Prostate gland (tissue), 2 donors: Measurements from ENCODE around the gene IFNGR1. TPM values are rescaled to one million over a fixed set of nuclear protein-coding genes. Genes with fewer than 3 reads are reported as not detected.

Source experiments
- DNase-seq: peaks from one replicate; pipeline ENCODE4 v3.0.0-alpha.2; 2019; ENCODE audit warnings: low spot score
- H3K27ac ChIP-seq, 2 donors: fragments of 200-600 bp; sonication (generic); 2 replicates each; pipeline ENCODE4 v1.5.1; 2017 to 2019
- H3K27me3 ChIP-seq: fragments of 200-600 bp; sonication (generic); replicated peaks from 2 replicates; pipeline ENCODE4 v1.5.1; 2019; ENCODE audit not compliant: insufficient read depth
- H3K36me3 ChIP-seq, 2 donors: fragments of 200-600 bp; sonication (generic); 1 replicate in 1 of 2; 2 replicates in 1 of 2; pipeline versions ENCODE4 v1.5.1 to v1.8.1; 2017 to 2019
- H3K4me1 ChIP-seq: fragments of 200-600 bp; sonication (generic); replicated peaks from 2 replicates; pipeline ENCODE4 v1.5.1; 2019
- H3K4me3 ChIP-seq, 2 donors: fragments of 200-600 bp; sonication (generic); 2 replicates each; pipeline ENCODE4 v1.5.1; 2017 to 2019
- H3K9me3 ChIP-seq: fragments of 200-600 bp; sonication (generic); 2 replicates; pipeline ENCODE4 v1.5.1; 2017
- POLR2A ChIP-seq: fragments of 450-650 bp; IDR thresholded peaks from one replicate; pipeline ENCODE4 v1.6.1; 2016; ENCODE audit warnings: antibody characterized with exemption, mild to moderate bottlenecking
- POLR2AphosphoS5 ChIP-seq: sonication (generic); formaldehyde crosslinking; IDR thresholded peaks from one replicate; pipeline ENCODE4 v1.6.1; 2017; ENCODE audit warnings: antibody characterized with exemption
- WGBS: methylation state at CpG from one replicate; pipeline ENCODE4 v1.1.5; 2018; 5-methylcytosine and 5-hydroxymethylcytosine counted together
- intact Hi-C: fragments of 100-400 bp; cut with DNase I; formaldehyde crosslinking; loops from one replicate; pipeline ENCODE4 v1.14.2; 2022
- total RNA-seq, 2 donors: library from RNA; depleted of rRNA; stranded (reverse); fragments of >200 nt; gene quantifications; one replicate each; pipeline ENCODE4 v1.1.0, GENCODE V29; 2016
- TF ChIP-seq, protein P1 (sequence below), 4 experiments: fragments of 200-600 bp in 2 of 4; fragments of 450-650 bp in 2 of 4; sonication (generic) in 2 of 4; IDR thresholded peaks; 1 replicate in 3 of 4; 2 replicates in 1 of 4; pipeline ENCODE4 v1.5.1; 2016 to 2019; ENCODE audit warnings: antibody characterized with exemption in 4 of 4, mild to moderate bottlenecking in 2 of 4, moderate library complexity in 2 of 4

IFNGR1 gene
- total RNA-seq, 2 donors from 2014 or later = 65.3 to 93.7 TPM

DNA sequence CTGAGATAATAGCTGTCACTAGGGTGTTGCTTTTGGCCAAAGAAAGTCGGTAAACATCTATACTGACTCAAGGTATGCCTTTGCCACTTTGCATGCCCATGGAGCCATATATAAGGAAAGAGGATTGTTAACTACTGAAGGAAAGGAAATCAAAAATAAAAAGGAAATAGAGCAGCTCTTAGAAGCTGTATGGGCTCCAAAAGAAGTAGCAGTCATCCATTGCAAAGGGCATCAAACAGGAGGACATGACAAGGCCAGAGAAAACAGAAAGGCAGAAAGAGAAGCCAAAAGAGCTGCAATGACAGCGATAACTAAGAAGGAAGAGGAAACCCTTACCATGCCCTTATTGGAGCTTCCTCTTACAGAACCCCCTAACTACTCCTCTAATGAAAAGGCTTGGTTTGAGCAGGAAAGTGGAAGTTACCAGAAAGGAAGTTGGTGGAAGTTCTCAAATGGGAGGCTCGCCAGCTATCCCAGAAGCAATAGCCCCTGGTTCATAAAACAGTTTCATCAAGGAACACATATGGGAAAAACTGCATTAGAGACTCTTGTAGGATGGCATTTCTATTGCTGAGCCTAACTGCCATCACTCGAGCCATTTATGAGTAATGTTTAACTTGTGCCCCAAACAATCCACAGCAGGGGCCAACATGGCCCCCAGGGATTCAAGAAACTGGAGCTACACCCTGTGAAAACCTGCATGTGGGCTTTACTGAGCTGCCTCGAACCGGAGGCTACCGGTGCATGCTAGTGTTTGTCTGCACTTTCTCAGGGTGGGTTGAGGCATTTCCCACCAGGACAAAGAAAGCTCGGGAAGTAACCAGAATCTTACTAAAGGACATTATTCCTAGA, 52.7 kb downstream of the IFNGR1 start:
- Histone ChIP-seq H3K4me3 (no peak overlapping the region), H3K27me3 (no peaks in the 10 kb centered on the region), H3K36me3 (no peaks in the 10 kb centered on the region), H3K27ac (no peak overlapping the region), H3K4me1 (no peaks in the 10 kb centered on the region), H3K9me3 (no peaks in the 10 kb centered on the region)
- intact Hi-C loops = no loop called here
- DNase-seq = no peak
- TF ChIP-seq POLR2A (no peak), POLR2AphosphoS5 (no peak)
- TF ChIP-seq, protein P1, sequence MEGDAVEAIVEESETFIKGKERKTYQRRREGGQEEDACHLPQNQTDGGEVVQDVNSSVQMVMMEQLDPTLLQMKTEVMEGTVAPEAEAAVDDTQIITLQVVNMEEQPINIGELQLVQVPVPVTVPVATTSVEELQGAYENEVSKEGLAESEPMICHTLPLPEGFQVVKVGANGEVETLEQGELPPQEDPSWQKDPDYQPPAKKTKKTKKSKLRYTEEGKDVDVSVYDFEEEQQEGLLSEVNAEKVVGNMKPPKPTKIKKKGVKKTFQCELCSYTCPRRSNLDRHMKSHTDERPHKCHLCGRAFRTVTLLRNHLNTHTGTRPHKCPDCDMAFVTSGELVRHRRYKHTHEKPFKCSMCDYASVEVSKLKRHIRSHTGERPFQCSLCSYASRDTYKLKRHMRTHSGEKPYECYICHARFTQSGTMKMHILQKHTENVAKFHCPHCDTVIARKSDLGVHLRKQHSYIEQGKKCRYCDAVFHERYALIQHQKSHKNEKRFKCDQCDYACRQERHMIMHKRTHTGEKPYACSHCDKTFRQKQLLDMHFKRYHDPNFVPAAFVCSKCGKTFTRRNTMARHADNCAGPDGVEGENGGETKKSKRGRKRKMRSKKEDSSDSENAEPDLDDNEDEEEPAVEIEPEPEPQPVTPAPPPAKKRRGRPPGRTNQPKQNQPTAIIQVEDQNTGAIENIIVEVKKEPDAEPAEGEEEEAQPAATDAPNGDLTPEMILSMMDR (IDR thresholded peaks at IDR 0.05) = no peak
- 90% methylated on average over 8 of the region's 8 CpGs for WGBS

DNA sequence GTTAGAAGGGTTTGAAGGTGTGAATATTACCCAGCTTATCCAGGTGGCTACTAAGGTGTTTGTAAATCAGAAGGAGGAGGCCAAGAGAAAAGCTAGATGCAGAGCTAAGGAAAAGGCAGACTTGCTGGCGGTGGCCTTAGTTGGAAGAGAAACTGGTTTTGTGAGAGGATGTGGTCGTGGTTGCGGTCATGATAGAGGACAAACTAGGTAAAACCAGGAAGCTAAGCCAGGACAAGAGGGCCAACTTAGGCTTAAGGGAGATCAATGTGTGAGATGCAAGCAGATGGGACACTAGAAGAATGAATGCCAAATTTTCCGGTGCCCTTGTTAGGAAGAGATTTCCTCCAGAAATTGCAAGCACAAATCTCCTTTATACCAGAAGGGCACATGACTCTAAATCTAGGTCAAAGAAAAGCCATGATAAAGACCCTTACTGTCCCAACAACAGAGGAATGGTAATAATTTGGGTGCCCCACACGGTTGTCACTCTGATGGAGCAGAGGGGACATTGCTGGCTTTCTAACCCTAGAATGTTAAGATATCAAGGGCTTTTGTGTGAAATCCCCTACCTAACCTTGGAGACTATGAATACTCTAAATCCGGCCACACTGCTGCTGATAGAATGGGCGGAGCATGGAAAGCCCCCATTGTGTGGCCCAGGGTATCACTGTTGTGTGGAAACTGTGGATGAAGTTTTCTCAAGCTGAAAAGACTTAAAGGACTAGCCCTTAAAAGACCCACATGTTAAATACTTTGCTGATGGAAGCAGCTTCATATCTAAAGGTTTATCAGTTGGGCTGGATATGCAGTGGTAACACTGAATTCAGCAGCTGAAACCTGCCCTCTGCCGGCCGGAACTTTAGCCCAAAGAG, 53.6 kb downstream of the IFNGR1 start:
- Histone ChIP-seq H3K27me3 (no peaks in the 10 kb centered on the region), H3K9me3 (no peaks in the 10 kb centered on the region), H3K4me3 (no peak overlapping the region), H3K27ac (no peak overlapping the region), H3K36me3 (no peaks in the 10 kb centered on the region), H3K4me1 (no peaks in the 10 kb centered on the region)
- intact Hi-C loops = no loop called here
- TF ChIP-seq, protein P1 (IDR thresholded peaks at IDR 0.05) = peak in 3 of 4 experiments; percentile 29 to 53 (median 47)
- TF ChIP-seq POLR2A = no peak
- WGBS = 78% methylated on average over 9 of the region's 9 CpGs
- DNase-seq = peak; percentile 45

DNA sequence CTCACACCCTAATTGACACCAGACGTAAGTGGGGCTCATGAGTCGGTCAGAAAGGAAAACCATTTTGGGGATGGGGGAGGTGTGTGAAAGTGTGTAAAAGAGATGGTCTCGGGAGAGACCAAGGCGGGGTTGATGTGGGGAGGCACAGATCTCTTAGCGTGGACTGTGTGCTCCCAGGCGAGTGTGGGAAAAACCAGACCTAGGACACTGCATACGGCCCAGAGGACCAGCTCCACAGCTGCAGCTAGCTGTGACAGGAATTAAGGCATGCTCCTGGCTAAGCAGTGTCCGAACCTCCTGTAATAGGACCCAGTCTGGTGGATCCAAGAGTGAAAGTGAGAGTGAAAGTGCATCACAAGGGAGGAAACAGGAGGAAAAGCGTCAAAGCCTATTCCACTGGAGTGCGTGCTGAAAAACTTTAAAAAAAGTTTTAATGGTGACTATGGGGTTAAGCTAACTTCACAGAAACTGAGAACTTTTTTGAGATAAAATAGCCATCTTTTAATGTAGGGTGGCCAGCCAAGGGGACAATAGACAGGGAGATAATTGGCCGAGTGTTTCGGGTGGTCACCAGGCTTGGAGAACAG, 55.4 kb downstream of the IFNGR1 start:
- H3K4me1 ChIP-seq = no peaks in the 10 kb centered on the region
- no peak overlapping the region for H3K27ac ChIP-seq
- DNase-seq = no peak
- TF ChIP-seq POLR2AphosphoS5 = no peak
- TF ChIP-seq, protein P1 (IDR thresholded peaks at IDR 0.05) = no peak
- TF ChIP-seq POLR2A = no peak
- H3K36me3 ChIP-seq = no peaks in the 10 kb centered on the region
- intact Hi-C loops = no loop called here
- H3K27me3 ChIP-seq = no peaks in the 10 kb centered on the region
- WGBS = 90% methylated on average over 12 of the region's 12 CpGs
- H3K4me3 ChIP-seq = no peak overlapping the region
- no peaks in the 10 kb centered on the region for H3K9me3 ChIP-seq

DNA sequence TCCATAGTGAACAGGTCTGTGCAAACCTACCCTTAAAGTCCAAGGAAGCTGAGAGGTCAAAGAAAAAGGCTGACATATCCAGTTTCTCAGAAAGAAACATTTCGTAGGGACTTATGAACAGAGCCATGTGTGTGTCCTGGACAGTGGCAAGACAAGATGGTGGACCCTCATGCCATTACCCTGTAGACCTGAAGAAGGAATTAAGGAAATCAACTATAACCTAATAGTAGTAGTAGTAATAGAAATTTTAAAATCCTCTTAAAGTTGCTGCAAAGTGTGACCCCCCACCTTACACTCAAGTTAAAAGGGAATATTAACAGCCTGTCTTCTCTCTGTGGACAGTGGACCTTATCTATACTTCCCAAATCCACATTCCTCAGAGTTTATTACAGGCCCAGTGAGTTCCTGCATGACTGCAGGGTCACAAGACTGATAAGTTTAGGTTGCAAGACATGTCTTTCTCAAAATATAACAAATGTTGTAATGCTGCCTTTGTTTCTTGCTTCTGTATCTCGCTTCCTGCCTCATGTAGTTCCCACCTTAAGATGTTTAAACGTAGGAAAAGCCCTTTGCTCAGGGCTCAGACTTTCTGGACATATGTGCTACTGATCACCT, 56.4 kb downstream of the IFNGR1 start:
- Histone ChIP-seq H3K36me3 (no peaks in the 10 kb centered on the region), H3K9me3 (no peaks in the 10 kb centered on the region), H3K4me3 (no peak overlapping the region), H3K27me3 (no peaks in the 10 kb centered on the region), H3K4me1 (no peaks in the 10 kb centered on the region), H3K27ac (no peak overlapping the region)
- intact Hi-C loops = no loop called here
- WGBS = 83% methylated on average over 3 of the region's 3 CpGs
- TF ChIP-seq, protein P1 (IDR thresholded peaks at IDR 0.05) = no peak
- no peak for TF ChIP-seq POLR2AphosphoS5
- TF ChIP-seq POLR2A = no peak
- DNase-seq = no peak
